ENCODE measurements around the gene UBE2E2.

GRCh38 chr3:23175341-23176083 is 27.6 kb upstream of the UBE2E2 start:
- TF ChIP-seq CTCF (conservative IDR thresholded peaks at IDR 0.05; ENCODE audit: low read length) (no peak), EZH2phosphoT487 (IDR thresholded peaks at IDR 0.05; ENCODE audit: borderline replicate concordance, low read depth, low read length) (no peak)

All from OCI-LY7 (cell line).